Measurements from ENCODE around the gene CDKN2B. TPM values are rescaled to one million over a fixed set of nuclear protein-coding genes. Genes with fewer than 3 reads are reported as not detected.

Gene CDKN2B
- total and polyA plus RNA-seq, 2 experiments from 2014 or later: 0.29 to 0.83 TPM

DNA sequence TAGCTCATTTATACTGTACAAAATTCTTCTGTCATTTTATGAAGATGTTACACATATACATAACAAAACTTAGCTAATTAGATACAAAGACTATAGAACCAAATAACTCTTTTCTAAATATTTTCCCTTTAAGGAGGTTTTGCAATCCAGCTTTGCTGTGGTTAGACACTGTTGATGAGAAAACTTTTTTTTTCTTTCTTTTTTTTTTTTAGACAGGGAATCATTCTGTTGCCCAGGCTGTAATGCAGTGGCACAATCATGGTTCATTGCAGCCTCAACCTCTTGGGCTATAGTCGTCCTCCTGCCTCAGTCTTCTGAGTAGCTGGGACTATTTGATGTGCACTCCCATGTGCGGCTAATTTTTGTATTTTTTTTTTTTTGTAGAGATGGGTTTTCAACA lies 38.5 kb upstream of the CDKN2B start (continued):
- no peak for TF ChIP-seq ZNF462 (CRISPR knock-in tag; IDR thresholded peaks at IDR 0.05)
- TF ChIP-seq ZNF331 (CRISPR knock-in tag; IDR thresholded peaks at IDR 0.05; ENCODE audit: low read depth): no peak
- TF ChIP-seq ETS1 (IDR thresholded peaks at IDR 0.05): no peak
- no peak for TF ChIP-seq NANOG (IDR thresholded peaks at IDR 0.05; ENCODE audit: borderline replicate concordance)
- TF ChIP-seq EZH2 (IDR thresholded peaks at IDR 0.05; ENCODE audit: low read depth, unreplicated experiment): no peak

DNA sequence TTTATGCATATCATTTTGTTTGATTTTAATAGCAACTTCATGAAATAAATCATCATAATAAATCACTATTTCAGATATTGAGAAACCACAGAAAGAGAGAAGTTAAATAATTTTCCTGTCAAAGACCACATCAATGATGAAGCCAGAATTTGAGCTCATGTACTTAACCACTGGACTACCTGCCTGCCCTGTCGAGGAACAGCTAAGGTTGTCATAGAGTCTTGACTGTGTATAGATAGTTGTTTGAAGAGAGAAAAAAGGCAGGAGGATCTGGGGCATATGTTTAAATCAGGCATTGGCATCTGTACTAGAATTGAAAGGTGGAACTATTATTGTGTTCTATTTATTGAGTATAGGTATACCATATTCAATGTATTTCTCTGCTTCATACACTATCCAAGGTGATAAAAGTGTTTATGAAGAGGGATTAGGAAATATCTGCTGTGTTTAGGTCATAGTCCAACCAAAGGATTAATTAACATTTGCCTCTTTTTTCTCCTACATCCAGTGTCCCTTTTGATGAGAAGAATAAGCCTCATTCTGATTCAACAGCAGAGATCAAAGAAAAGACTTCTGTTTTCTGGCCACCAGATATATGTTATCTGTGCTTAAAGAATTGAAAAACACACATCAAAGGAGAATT lies 37.3 kb upstream of the CDKN2B start:
- no peak overlapping the region for H3K27ac ChIP-seq (ENCODE audit: low read depth)
- no peak overlapping the region for H3K4me2 ChIP-seq
- H3K9me3 Mint-ChIP-seq: no peaks in the 10 kb centered on the region
- no peaks in the 10 kb centered on the region for H3K27me3 ChIP-seq (ENCODE audit: insufficient read depth)
- no peaks in the 10 kb centered on the region for H3K79me2 ChIP-seq (replicated peaks; ENCODE audit: insufficient read depth)
- H3K27ac Mint-ChIP-seq: no peak overlapping the region
- no peaks in the 10 kb centered on the region for H3F3A ChIP-seq (replicated peaks; ENCODE audit: low read depth)
- H3K36me3 ChIP-seq (ENCODE audit: insufficient read depth): no peaks in the 10 kb centered on the region
- no peak overlapping the region for H3K4me3 ChIP-seq
- H3K4me1 ChIP-seq (ENCODE audit: insufficient read depth): no peaks in the 10 kb centered on the region
- ATAC-seq (no peak), DNase-seq (ENCODE audit: low spot score) (no peak)
- no peaks in the 10 kb centered on the region for H3K9me2 ChIP-seq (ENCODE audit: insufficient read depth)
- no peaks in the 10 kb centered on the region for H4K20me1 ChIP-seq (replicated peaks; ENCODE audit: insufficient read depth)
- no peaks in the 10 kb centered on the region; the same call in 2 of the 3 replicates for H3K4me1 Mint-ChIP-seq
- no peak overlapping the region for H3K4me3 Mint-ChIP-seq
- H3K27me3 Mint-ChIP-seq (ENCODE audit: insufficient read depth, low read depth, poor library complexity): no peaks in the 10 kb centered on the region
- H2AFZ ChIP-seq: no peak overlapping the region
- no peaks in the 10 kb centered on the region for H3K36me3 Mint-ChIP-seq (ENCODE audit: low read depth)
- TF ChIP-seq, protein P1, sequence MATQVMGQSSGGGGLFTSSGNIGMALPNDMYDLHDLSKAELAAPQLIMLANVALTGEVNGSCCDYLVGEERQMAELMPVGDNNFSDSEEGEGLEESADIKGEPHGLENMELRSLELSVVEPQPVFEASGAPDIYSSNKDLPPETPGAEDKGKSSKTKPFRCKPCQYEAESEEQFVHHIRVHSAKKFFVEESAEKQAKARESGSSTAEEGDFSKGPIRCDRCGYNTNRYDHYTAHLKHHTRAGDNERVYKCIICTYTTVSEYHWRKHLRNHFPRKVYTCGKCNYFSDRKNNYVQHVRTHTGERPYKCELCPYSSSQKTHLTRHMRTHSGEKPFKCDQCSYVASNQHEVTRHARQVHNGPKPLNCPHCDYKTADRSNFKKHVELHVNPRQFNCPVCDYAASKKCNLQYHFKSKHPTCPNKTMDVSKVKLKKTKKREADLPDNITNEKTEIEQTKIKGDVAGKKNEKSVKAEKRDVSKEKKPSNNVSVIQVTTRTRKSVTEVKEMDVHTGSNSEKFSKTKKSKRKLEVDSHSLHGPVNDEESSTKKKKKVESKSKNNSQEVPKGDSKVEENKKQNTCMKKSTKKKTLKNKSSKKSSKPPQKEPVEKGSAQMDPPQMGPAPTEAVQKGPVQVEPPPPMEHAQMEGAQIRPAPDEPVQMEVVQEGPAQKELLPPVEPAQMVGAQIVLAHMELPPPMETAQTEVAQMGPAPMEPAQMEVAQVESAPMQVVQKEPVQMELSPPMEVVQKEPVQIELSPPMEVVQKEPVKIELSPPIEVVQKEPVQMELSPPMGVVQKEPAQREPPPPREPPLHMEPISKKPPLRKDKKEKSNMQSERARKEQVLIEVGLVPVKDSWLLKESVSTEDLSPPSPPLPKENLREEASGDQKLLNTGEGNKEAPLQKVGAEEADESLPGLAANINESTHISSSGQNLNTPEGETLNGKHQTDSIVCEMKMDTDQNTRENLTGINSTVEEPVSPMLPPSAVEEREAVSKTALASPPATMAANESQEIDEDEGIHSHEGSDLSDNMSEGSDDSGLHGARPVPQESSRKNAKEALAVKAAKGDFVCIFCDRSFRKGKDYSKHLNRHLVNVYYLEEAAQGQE (IDR thresholded peaks at IDR 0.05; ENCODE audit: unreplicated experiment): no peak
- TF ChIP-seq ZNF331 (CRISPR knock-in tag; IDR thresholded peaks at IDR 0.05; ENCODE audit: low read depth) (no peak), CTCF (conservative IDR thresholded peaks at IDR 0.05; ENCODE audit: low read depth in 2 of 2) (no peak), ZNF114 (CRISPR knock-in tag; IDR thresholded peaks at IDR 0.05) (no peak), CREB1 (CRISPR knock-in tag; IDR thresholded peaks at IDR 0.05; ENCODE audit: low read depth) (no peak), EZH2 (IDR thresholded peaks at IDR 0.05; ENCODE audit: low read depth, unreplicated experiment) (no peak), NANOG (IDR thresholded peaks at IDR 0.05; ENCODE audit: borderline replicate concordance) (no peak), STAT1 (IDR thresholded peaks at IDR 0.05; ENCODE audit: unreplicated experiment) (no peak), POLR2AphosphoS5 (IDR thresholded peaks at IDR 0.05; ENCODE audit: low read depth) (no peak), JUNB (IDR thresholded peaks at IDR 0.05; ENCODE audit: unreplicated experiment) (no peak)
